IMR-90 (cell line): Measurements from ENCODE around the gene SH3BP4. TPM values are rescaled to one million over a fixed set of nuclear protein-coding genes. Genes with fewer than 3 reads are reported as not detected.

Source experiments
- ATAC-seq: fragments of 200-7000 bp; cut with Tn5 transposase; 2 replicates; pipeline ENCODE4 v1.9.1; 2020; ENCODE audit warnings: low read depth, mild to moderate bottlenecking, moderate library complexity
- BruUV-seq: library from RNA; stranded (reverse); fragments of 400-500 nt; replicated peaks from 2 replicates; lab custom pipeline; 2021; lab: Mats Ljungman, UMichigan
- CTCF ChIA-PET: fragments of 300-600 bp; formaldehyde crosslinking; extraction: SDS; loops from one replicate; lab custom pipeline; 2021; ENCODE audit warnings: antibody characterized with exemption; lab: Yijun Ruan, JAX
- POLR2A ChIA-PET: fragments of 300-600 bp; sonication (Branson Sonifier 250); formaldehyde crosslinking; loops from one replicate; lab custom pipeline; 2022; ENCODE audit warnings: antibody characterized with exemption; ENCODE audit not compliant: unreplicated experiment; lab: Charles Lee
- DNase-seq: peaks from one replicate; pipeline ENCODE4 v3.0.0; 2013
- H2AFZ ChIP-seq: replicated peaks from 2 replicates; pipeline ENCODE3; 2013; ENCODE audit warnings: low read length, mild to moderate bottlenecking; ENCODE audit not compliant: poor library complexity
- H2AK5ac ChIP-seq: 2 replicates; pipeline ENCODE4 v1.6.1; 2013; ENCODE audit warnings: low read depth, low read length, inconsistent platforms
- H2AK9ac ChIP-seq: replicated peaks from 2 replicates; pipeline ENCODE3; 2013; ENCODE audit warnings: mild to moderate bottlenecking, low read depth, low read length, moderate library complexity; ENCODE audit not compliant: poor library complexity
- H2BK120ac ChIP-seq: 2 replicates; pipeline ENCODE4 v1.6.1; 2013; ENCODE audit warnings: low read depth, low read length, inconsistent platforms
- H2BK15ac ChIP-seq: 3 replicates; pipeline ENCODE4 v1.6.1; 2013; ENCODE audit warnings: low read depth, low read length, inconsistent platforms
- H2BK20ac ChIP-seq: 2 replicates; pipeline ENCODE4 v1.6.1; 2013; ENCODE audit warnings: low read depth, mild to moderate bottlenecking, inconsistent platforms, low read length, moderate library complexity
- H2BK5ac ChIP-seq: 2 replicates; pipeline ENCODE4 v1.6.1; 2013; ENCODE audit warnings: mild to moderate bottlenecking, low read depth, low read length, inconsistent platforms; ENCODE audit not compliant: poor library complexity, severe bottlenecking
- H3K14ac ChIP-seq: replicated peaks from 2 replicates; pipeline ENCODE4 v1.6.1; 2013; ENCODE audit warnings: low read depth, low read length, inconsistent platforms
- H3K18ac ChIP-seq: 2 replicates; pipeline ENCODE4 v1.6.1; 2013; ENCODE audit warnings: low read depth, low read length, control low read depth
- H3K23ac ChIP-seq: 2 replicates; pipeline ENCODE4 v1.6.1; 2013; ENCODE audit warnings: low read depth, low read length, inconsistent platforms
- H3K27ac ChIP-seq: 2 replicates; pipeline ENCODE4 v1.5.1; 2013; ENCODE audit warnings: mild to moderate bottlenecking, control low read depth, low read length; ENCODE audit not compliant: insufficient read depth
- H3K27me3 ChIP-seq: 2 replicates; pipeline ENCODE4 v1.6.1; 2013; ENCODE audit warnings: low read length; ENCODE audit not compliant: control insufficient read depth, insufficient read depth
- H3K36me3 ChIP-seq: 2 replicates; pipeline ENCODE4 v1.6.1; 2013; ENCODE audit warnings: low read length, mixed read lengths; ENCODE audit not compliant: control insufficient read depth, insufficient read depth
- H3K4ac ChIP-seq: 2 replicates; pipeline ENCODE4 v1.6.1; 2013; ENCODE audit warnings: low read depth, low read length, inconsistent platforms
- H3K4me1 ChIP-seq: 2 replicates; pipeline ENCODE4 v1.6.1; 2013; ENCODE audit warnings: low read length, mixed read lengths; ENCODE audit not compliant: control insufficient read depth, insufficient read depth
- H3K4me2 ChIP-seq: 2 replicates; pipeline ENCODE4 v1.6.1; 2013; ENCODE audit warnings: low read depth, mild to moderate bottlenecking, control low read depth, low read length, moderate library complexity
- H3K4me3 ChIP-seq: 2 replicates; pipeline ENCODE4 v1.5.1; 2013; ENCODE audit warnings: low read depth, mild to moderate bottlenecking, control low read depth, low read length, moderate library complexity; ENCODE audit not compliant: insufficient read depth
- H3K56ac ChIP-seq: 2 replicates; pipeline ENCODE4 v1.6.1; 2013; ENCODE audit warnings: low read length, inconsistent platforms; ENCODE audit not compliant: insufficient read depth; ENCODE audit errors: extremely low read depth
- H3K79me1 ChIP-seq, 2 experiments: 2 replicates each; pipeline ENCODE4 v1.6.1; 2013; ENCODE audit warnings: low read length in 2 of 2, inconsistent platforms in 1 of 2, low read depth in 1 of 2
- H3K9ac ChIP-seq: 2 replicates; pipeline ENCODE4 v1.6.1; 2013; ENCODE audit warnings: low read depth, low read length, control low read depth
- H3K9me1 ChIP-seq: 2 replicates; pipeline ENCODE4 v1.6.1; 2013; ENCODE audit warnings: low read length, inconsistent platforms; ENCODE audit not compliant: insufficient read depth
- H3K9me3 ChIP-seq: 2 replicates; pipeline ENCODE4 v1.6.1; 2013; ENCODE audit warnings: low read length; ENCODE audit not compliant: control insufficient read depth, insufficient read depth
- H4K20me1 ChIP-seq: 2 replicates; pipeline ENCODE4 v1.6.1; 2013; ENCODE audit warnings: low read length, inconsistent platforms; ENCODE audit not compliant: insufficient read depth
- H4K5ac ChIP-seq: 2 replicates; pipeline ENCODE4 v1.6.1; 2013; ENCODE audit warnings: mild to moderate bottlenecking, low read depth, low read length, control low read depth
- H4K8ac ChIP-seq, 2 experiments: 2 replicates each; pipeline ENCODE4 v1.6.1; 2013; ENCODE audit warnings: low read depth in 2 of 2, low read length in 2 of 2, control low read depth in 1 of 2, inconsistent platforms in 1 of 2
- H4K91ac ChIP-seq: 2 replicates; pipeline ENCODE4 v1.6.1; 2013; ENCODE audit warnings: low read depth, low read length, inconsistent platforms; ENCODE audit not compliant: insufficient read depth
- CEBPB ChIP-seq: IDR thresholded peaks from 2 replicates; pipeline ENCODE4 v1.6.1; 2012; ENCODE audit warnings: low read depth, low read length, improper control_type of control experiment
- CTCF ChIP-seq: conservative IDR thresholded peaks from 2 replicates; pipeline ENCODE4 v1.5.1; 2012; ENCODE audit warnings: mild to moderate bottlenecking, low read depth, low read length, improper control_type of control experiment
- ELK1 ChIP-seq: fragments of 150-350 bp; IDR thresholded peaks from 2 replicates; pipeline ENCODE4 v1.6.1; 2016; ENCODE audit warnings: low read depth, mild to moderate bottlenecking, low read length, moderate library complexity, borderline replicate concordance
- MAFK ChIP-seq: IDR thresholded peaks from 2 replicates; pipeline ENCODE4 v1.6.1; 2012; ENCODE audit warnings: low read depth, low read length, improper control_type of control experiment
- MXI1 ChIP-seq: IDR thresholded peaks from 2 replicates; pipeline ENCODE4 v1.6.1; 2012; ENCODE audit warnings: low read depth, mild to moderate bottlenecking, low read length, moderate library complexity, borderline replicate concordance
- POLR2A ChIP-seq: IDR thresholded peaks from 2 replicates; pipeline ENCODE4 v1.6.1; 2012; ENCODE audit warnings: mild to moderate bottlenecking, low read depth, low read length
- RAD21 ChIP-seq: IDR thresholded peaks from 2 replicates; pipeline ENCODE4 v1.6.1; 2012; ENCODE audit warnings: low read length, improper control_type of control experiment
- RCOR1 ChIP-seq: IDR thresholded peaks from 2 replicates; pipeline ENCODE4 v1.6.1; 2012; ENCODE audit warnings: mild to moderate bottlenecking, low read length, improper control_type of control experiment; ENCODE audit not compliant: insufficient replicate concordance
- RFX5 ChIP-seq: IDR thresholded peaks from 2 replicates; pipeline ENCODE4 v1.8.0; 2012; ENCODE audit warnings: low read depth, mild to moderate bottlenecking, low read length, moderate library complexity
- SMC3 ChIP-seq: fragments of 150-350 bp; IDR thresholded peaks from 2 replicates; pipeline ENCODE4 v1.6.1; 2016; ENCODE audit warnings: low read depth, mild to moderate bottlenecking, antibody characterized with exemption, low read length, moderate library complexity
- USF2 ChIP-seq: fragments of 150-350 bp; IDR thresholded peaks from 2 replicates; pipeline ENCODE4 v1.6.1; 2017; ENCODE audit warnings: mild to moderate bottlenecking, antibody characterized with exemption, low read length, low read depth
- WGBS, 2 experiments: methylation state at CpG; one replicate each; pipeline versions ENCODE4 v1.1.5 to v1.1.7; 2013; ENCODE audit warnings: missing lambda C conversion rate in 2 of 2; ENCODE audit not compliant: insufficient read length in 1 of 2; ENCODE audit errors: extremely low coverage in 2 of 2; 5-methylcytosine and 5-hydroxymethylcytosine counted together
- dilution Hi-C: fragments of 300-500 bp; cut with HindIII; formaldehyde crosslinking; loops from one replicate; pipeline ENCODE4 v1.14.3; 2018; ENCODE audit warnings: low sequenced_read_pairs; ENCODE audit not compliant: unreplicated experiment
- in situ Hi-C: fragments of 300-500 bp; cut with MboI; formaldehyde crosslinking; loops from 3 replicates; pipeline ENCODE4 v1.14.3; 2019; ENCODE audit warnings: low sequenced_read_pairs, inconsistent platforms, mixed read lengths
- intact Hi-C: fragments of 100-400 bp; cut with micrococcal nuclease; formaldehyde crosslinking; loops from 2 replicates; pipeline ENCODE4 v1.10.0; 2022
- polyA plus RNA-seq, 3 experiments: library from polyadenylated mRNA; depleted of rRNA; stranded (reverse); fragments of >200 nt; gene quantifications; 2 replicates each; pipeline ENCODE4 v1.2.3, GENCODE V29; 2012; ENCODE audit warnings: low replicate concordance in 1 of 3
- total RNA-seq: library from RNA; depleted of rRNA; stranded (reverse); fragments of >200 nt; gene quantifications from 2 replicates; pipeline ENCODE4 v1.2.3, GENCODE V29; 2012

The SH3BP4 gene
- total and polyA plus RNA-seq, 2 of the 4 experiments (the other 2 are of a cell fraction): 104 to 122 TPM

GRCh38 chr2:235050980-235051351 is 99.1 kb downstream of the SH3BP4 start (continued):
- no peak for TF ChIP-seq MAFK

GRCh38 chr2:235051436-235052260 is 99.8 kb downstream of the SH3BP4 start:
- H2BK15ac ChIP-seq: peak overlapping the region; percentile 4; the same call in 1 of the 3 replicates
- dilution Hi-C loops: no loop called here
- ChIA-PET POLR2A (no interaction called here), CTCF (interaction anchor here (0.9 to 1.0 kb wide), 2 partner anchors 13 to 101 kb away, joined by 3 read pairs; no protein-coding TSS in a partner anchor)
- peak overlapping the region; percentile 42 for H3K23ac ChIP-seq
- H3K4ac ChIP-seq: peak overlapping the region; percentile 70
- peaks cover 20% of the 10 kb centered on the region for H3K4me1 ChIP-seq
- no peak overlapping the region for H2AFZ ChIP-seq
- H4K5ac ChIP-seq: no peak overlapping the region
- peaks cover 72% of the 10 kb centered on the region for H3K36me3 ChIP-seq
- intact Hi-C loops: loop anchor here (5.0 kb wide), 1 partner anchor 499 kb away; no protein-coding TSS in a partner anchor
- no peak overlapping the region for H3K18ac ChIP-seq
- peak; percentile 40 for ATAC-seq
- no peak overlapping the region for H3K4me3 ChIP-seq
- H3K4me2 ChIP-seq: no peak overlapping the region
- H2AK9ac ChIP-seq: no peak overlapping the region
- H3K27me3 ChIP-seq: no peaks in the 10 kb centered on the region
- 0 out of 2 replicates have a peak overlapping the region, but pooled peaks have one; percentile 16 for H3K56ac ChIP-seq
- in situ Hi-C loops: no loop called here
- peak overlapping the region; percentile 4; the same call in 1 of the 2 replicates for H3K9ac ChIP-seq
- H3K79me1 ChIP-seq: peaks cover 53 to 92% of the 10 kb centered on the region in 2 experiments
- H2BK20ac ChIP-seq: peak overlapping the region; percentile 45
- no peaks in the 10 kb centered on the region for H3K9me3 ChIP-seq
- H4K91ac ChIP-seq: peak overlapping the region; percentile 91
- peak; percentile 37 for DNase-seq
- peak overlapping the region; percentile 45 for H2BK5ac ChIP-seq
- BruUV-seq: no TSS peak
- peak overlapping the region; percentile 12 to 70; a peak in 2 of 4 replicates for H4K8ac ChIP-seq
- peak overlapping the region; percentile 69 for H2AK5ac ChIP-seq
- peak overlapping the region; percentile 21 for H3K14ac ChIP-seq
- H2BK120ac ChIP-seq: peak overlapping the region; percentile 63
- peaks cover 64% of the 10 kb centered on the region for H3K9me1 ChIP-seq
- WGBS, 2 experiments: 91% methylated on average over 4 of the region's 18 CpGs; no CpG with 5 or more reads in 1 of the 2 experiments
- peak overlapping the region; percentile 21 for H3K27ac ChIP-seq
- peaks cover 76% of the 10 kb centered on the region for H4K20me1 ChIP-seq
- TF ChIP-seq MAFK: no peak
- no peak for TF ChIP-seq USF2
- TF ChIP-seq RCOR1: no peak
- no peak for TF ChIP-seq RFX5
- no peak for TF ChIP-seq RAD21
- no peak; the same call in 1 of the 2 replicates for TF ChIP-seq POLR2A
- TF ChIP-seq ELK1: no peak
- no peak for TF ChIP-seq MXI1
- TF ChIP-seq CEBPB: no peak
- no peak for TF ChIP-seq CTCF
- TF ChIP-seq SMC3: no peak
